ENCODE results near the gene GNAS.
"Not testable (repeated sequence)": the region's sequence is repeated elsewhere in the genome, so short reads cannot be mapped to it uniquely, and the experiment has no call there.

Gene GNAS

DNA sequence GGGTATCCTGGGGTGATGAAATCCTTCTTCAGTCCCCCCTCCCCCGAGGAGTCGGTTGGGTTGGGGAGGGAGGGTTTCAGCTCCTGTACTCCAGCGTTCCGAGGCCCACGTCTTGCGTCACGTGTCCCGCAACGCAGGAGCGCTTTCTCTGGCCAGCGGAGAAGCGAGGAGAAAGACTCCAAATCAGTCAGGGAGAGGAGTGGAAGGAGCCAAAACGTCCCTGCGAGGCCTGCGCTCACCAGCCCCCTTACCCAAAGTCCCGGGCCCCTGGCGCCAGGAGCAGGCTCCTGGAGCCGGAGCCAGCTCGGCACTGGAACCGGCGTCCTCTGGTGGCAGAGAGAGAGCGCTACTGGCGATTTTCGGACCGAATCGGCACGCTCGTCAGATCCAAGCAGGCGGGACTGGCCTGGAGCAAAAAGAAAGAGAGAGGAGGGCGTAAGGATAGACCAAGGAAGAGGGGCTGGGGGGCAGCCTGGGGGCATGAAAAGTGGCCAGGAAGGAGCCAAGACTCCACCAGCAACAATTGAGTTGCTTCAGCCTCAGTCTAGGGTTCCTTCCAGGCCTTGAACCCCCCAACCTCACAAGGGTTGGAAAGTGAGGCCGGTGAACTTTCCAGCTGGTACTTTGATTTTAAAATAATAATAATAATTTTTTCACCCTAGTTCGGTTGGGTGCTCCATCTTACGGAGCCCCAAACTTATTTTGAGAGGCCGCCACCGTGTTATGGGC is at the start of gene GNAS:
GNAS (plus strand) TSS at position 174 of the 729 bp plus-strand sequence.
- no peak for DNase-seq

DNA sequence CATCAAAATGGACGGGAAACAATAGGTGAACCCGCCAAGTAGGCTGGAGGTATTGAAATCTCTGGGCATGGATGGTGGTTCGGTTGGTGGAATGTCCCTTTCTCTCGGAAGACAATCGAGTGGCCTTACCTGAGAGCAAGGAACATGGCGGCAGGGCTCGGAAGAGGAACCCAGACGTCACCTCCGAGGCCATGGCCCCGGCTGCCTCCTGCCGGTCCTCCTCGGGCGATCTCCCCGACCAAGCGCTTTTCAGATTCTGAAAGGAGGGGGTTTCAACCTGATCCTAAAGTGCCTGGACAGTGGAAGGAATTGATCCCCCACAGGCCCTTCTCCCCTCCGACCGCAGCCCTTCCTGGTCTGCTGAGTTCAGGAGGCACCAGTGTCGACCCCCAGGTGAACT is 49.0 kb upstream of the GNAS start:
- DNase-seq = no peak

DNA sequence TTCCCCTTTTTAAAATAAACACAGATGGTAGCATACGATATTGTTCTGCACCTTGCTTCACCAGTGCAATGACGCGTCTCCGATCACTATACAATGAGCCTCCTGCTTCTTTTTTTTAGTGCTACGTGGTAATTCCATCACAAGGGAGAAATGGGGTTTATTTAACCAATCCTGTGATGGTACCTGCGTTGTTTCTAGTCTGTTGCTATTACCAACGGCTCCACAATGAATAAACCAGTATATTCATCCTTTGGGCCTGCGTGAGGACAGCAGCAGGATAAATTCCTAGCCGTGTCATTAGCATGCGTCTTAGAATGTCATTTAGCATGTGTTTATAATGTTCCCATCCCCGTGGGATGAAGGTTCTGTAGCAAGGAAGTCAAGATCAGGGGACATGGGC is 44.7 kb upstream of the GNAS start:
- DNase-seq = no peak

DNA sequence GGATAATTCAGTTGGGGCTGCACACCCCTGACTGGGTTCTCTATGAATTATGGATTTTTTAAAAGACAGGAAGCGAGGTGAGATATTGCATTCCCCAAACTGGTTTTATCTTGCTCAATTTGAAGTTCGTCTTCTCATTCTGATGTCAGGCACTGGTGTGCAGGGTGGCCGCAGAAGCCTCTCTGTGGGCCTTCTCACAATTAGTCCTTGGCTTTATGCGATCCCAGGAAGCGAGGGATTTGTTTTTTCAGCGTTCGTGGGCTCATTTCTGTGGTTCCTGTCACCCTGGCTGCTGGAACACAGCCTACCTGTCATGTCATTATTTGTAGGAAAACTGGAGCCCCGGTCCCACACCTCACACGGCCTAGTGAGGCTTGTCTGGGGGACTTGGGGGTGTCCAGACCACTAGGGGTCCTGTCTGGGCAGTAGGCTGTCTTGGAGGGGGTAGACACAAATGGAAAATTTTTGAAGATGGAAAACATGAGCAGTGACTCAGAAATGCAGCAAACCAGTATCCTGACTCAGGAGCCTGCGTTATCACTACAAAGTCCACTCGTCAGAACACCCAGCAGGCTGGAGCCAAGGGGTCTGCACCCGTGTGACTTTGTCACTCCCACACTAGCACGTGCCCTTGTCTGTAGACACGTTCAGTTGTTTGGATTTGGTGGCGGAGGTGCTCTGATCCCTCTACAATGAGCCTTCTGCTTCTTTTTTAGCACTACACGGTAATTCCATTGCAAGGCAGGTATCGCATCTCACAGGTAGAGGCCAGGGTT is 44.1 kb upstream of the GNAS start:
- DNase-seq = no peak

DNA sequence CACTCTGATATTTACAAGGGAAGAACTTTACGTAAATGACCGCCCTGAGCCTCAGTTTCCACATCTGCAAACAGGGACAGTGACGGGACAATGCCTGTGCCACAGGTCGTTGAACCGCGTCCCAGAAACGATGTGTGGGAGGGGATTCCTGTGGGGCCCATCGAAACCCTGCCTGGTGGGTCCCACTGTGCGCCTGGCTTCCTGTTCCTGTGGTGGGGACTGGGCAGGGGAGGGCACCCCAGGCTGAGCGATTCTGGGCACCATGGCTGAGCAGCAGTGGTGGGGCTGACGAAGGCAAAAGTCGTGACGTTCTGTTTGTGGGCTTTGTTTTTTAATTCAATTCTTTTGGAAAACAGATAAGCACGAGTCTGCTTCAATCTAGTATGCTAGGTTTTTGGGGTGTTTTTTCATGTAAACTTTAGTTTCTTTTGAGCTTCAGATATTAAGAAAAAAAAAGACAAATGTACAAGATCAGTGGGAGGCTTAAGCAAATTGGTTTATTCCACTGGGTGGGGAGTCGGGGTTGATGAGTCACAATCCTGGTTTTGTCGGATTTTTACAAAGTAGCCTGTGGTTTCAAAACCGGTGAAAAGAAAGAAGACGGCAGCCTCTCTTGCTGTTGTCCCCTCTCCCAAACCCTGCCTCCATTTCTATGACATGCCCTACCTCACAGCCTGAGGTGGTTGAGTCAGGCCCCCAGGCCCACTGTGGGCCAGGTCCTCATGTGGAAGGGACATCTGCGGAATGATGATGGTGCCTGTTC is 42.2 kb upstream of the GNAS start:
- no peak for DNase-seq

DNA sequence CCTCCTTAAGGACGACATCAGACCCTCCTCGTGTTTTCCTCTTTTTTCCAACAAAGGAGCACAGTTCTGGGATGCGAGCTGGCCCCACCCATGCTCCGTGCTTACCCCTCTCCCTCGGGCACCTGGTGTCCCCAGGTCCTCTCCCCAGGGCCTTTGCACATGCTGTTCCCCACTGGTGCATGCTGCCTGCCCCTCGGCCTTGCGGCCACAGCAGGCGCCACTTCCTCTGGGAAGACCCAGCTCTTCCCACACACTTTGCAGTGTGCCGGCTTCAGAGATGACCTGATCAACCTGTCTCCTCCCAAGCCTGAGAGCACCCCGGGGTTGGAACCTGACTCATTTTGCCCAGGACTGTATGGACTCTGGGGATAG is 41.7 kb upstream of the GNAS start:
- DNase-seq = no peak

DNA sequence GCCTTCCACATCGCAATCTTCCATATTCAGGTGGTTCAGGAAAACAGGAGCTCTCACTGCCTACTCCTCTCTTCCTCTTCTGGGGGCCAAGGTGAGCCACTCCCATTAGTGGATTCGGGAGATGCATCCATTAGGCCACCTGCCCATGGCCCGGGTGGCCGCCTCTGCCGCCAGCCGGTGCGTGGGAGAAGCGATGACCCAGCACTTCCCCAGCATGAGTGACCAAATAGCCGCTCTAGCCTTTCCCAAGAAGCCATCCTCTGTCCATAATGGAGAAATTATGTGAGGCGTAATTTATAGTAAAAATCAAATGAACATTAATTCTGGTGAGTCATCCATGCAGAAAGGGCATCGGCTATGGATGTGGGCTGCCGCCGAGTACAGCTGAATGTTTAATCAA is 41.2 kb upstream of the GNAS start:
- DNase-seq = no peak

DNA sequence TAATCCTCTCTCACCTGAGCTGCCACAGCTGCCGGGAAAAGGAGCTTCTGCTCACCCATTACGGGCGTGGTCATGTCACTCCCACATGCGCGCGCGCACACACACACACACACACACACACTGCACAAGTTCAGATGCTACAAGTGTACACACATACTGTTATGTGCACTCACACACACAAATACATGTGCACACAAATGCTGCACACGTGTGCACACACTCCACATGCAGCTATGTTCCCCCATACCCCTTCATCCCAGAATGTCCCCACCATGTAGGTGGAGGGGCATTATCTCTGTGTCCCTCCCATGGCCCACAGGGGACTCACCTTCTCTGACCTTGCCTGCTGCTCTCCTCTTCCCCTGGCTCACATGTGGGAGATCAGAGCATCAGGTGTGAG is 39.1 kb upstream of the GNAS start:
- DNase-seq = no peak

DNA sequence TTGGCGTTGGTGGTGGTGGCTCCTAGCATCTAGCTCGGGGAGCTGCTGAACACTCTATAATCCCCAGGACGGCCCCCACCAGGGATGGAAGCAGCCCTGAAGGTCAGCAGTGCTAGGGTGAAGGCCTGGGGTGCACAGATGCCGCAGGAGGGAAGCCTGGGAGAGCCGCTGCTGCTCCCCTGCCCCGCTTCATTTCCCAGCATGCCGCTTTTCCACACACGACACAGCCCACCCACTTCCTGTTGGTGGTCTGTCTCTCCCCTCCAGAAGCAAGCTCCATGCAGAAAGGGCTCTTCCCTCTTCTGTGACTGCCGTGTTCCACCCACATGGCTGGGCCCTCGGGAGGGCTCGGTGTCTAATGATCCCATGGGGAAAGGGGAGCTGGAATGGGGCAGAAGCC is 37.1 kb upstream of the GNAS start:
- DNase-seq = no peak

DNA sequence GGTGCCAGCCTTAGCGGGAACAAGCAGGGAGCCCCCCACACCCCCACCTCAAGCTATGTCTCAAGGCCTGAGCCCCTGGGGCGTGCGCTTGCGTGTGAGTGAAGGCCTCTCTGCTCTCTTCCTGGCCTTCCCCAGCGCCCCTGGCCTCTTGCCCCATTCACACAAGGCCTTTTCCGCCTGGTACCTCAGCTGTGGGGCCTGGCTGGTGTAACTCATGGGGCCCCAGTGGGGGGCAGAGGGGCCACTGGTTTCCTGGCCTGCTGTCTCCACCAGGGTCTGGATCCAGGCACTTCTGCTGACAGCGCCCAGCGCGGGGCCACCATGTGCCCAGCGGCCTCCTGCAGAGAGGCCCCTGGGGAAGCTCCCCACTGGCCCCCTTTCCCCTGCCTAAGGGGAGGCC is 36.5 kb upstream of the GNAS start:
- DNase-seq = no peak

DNA sequence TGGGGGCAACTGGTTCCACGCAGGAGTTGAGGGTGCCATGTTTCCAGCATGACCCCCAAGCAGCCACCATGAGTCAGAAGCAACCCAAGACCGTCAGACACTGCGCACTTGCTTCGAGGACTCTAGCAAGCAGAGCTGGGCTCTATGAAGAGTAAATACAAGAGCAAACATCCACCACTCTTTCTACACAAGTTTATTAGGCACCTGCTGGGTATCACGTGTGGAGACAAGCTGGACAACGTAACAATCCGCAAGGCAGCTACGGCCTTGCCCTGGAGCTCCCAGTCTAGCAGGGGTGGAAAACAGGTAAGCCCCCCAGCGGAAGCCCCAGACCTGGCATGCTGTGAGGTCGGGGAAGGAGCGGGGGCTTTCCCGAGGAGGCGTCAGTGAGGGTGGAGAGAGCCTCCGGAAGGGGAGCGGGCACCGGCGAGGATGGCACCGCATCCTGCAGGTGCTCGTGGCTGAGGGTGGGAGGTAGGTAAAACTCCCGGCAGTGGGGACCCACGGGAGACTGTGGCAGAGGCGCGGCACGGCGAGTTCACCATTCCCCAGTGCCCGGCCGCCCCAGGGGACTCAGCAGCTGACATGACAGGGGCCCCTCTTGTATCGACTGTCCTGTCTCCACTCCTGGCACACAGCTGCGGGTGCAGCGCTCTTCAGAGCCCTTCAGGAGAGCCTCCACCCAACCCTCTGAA is 35.4 kb upstream of the GNAS start:
- no peak for DNase-seq

DNA sequence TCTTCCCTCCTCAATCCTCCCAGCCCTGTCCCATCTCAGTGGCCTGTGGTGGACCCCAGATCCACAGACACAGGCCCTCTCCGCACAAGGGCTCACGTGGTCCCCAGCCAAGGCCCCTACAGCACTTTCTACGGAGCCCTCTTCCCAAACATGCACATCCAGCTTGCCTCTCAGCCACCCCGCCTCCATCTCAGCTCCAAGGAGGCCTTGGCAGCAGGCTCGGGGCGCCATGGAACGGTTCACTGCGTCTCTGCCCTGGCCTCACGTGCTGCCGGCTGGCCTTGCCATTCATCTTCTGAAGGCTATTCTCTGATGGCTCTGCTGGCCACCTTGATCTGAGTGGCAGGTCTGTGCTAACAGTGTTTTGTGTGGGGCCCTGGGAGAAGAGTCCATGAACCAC is 34.8 kb upstream of the GNAS start:
- DNase-seq = no peak

DNA sequence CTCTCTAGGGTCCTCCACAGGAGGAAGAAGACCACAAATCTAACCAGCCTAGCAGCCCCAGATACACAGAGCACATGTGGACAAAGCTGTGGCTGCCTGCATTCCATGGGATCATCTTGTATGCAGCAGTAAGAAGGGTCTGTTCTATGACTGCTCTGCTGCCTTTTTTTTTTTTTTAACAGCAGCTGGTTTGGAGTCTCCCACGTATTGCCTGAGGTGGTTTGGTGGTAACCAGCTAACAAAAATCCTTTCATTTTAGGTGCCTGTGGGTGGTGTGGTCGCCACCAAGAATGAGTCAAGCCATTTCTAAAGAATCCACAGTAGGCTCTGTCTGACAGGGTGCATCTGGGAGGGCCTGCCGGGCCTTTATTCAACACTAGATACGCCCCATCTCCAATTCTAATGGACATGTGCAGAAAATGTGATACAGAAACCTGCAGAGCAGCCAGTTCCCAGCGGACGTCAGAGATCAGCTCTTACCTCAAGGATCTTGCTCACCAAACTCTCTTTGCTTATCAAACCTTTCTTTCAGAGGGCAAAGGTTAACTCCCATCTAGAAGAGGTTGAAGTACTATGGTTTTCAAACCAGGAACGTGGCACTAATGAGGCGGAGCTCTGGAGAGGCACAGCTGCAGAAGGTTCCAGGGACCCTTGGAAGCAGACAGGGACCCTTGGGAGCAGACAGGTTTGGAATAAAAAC is 33.8 kb upstream of the GNAS start:
- no peak for DNase-seq

DNA sequence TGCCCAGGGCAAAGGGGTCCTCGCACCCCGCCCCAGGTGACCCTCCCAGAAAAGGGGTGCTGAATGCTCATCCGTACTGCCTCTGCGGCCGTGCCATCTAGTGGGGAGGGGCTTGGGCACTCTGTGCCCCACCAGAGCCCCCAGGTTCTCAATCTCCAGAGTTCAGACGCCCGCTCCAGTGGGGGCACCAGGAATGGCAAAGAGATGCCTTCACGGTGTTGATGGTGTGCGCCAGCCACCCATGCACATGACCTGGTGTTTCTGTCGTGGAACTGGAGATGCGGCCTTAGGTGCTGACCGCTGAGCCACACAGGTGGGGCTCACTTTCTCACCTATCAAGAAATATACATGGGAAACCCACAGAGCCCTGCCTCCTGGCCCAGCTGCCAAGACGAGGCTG is 32.6 kb upstream of the GNAS start:
- no peak for DNase-seq

DNA sequence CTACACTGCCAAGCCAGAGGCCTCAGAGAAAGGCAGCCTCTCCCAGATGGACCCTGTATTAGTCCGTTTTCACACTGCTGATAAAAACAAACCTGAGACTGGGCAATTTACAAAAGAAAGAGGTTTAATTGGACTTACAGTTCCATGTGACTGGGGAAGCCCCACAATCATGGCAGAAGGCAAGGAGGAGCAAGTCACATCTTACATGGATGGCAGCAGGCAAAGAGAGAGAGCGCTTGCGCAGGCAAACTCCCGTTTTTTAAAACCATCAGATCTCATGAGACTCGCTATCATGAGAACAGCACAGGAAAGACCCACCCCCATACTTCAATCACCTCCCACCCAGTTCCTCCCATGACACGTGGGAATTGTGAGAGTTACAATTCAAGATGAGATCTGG is 32.0 kb upstream of the GNAS start:
- DNase-seq = not testable (repeated sequence)

DNA sequence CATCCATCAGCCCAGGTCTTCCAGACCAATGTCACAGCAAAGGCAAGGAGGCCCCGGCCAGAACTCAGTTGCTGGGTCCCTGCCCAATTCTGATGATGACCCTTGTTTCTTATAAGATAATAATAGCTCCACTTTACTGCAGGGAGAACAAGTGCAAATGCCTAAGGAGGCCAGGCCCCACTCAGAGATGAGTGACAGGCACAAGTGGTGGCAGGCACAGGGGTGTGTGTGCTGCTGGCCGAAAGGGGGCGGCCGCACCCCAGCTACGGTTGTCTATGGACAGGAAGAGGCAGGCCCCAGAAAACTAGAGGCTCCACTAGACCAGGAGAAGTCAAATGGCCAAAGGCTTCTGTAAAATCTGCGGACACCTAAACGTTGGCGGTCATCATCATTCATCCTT is 30.4 kb upstream of the GNAS start:
- DNase-seq = no peak

DNA sequence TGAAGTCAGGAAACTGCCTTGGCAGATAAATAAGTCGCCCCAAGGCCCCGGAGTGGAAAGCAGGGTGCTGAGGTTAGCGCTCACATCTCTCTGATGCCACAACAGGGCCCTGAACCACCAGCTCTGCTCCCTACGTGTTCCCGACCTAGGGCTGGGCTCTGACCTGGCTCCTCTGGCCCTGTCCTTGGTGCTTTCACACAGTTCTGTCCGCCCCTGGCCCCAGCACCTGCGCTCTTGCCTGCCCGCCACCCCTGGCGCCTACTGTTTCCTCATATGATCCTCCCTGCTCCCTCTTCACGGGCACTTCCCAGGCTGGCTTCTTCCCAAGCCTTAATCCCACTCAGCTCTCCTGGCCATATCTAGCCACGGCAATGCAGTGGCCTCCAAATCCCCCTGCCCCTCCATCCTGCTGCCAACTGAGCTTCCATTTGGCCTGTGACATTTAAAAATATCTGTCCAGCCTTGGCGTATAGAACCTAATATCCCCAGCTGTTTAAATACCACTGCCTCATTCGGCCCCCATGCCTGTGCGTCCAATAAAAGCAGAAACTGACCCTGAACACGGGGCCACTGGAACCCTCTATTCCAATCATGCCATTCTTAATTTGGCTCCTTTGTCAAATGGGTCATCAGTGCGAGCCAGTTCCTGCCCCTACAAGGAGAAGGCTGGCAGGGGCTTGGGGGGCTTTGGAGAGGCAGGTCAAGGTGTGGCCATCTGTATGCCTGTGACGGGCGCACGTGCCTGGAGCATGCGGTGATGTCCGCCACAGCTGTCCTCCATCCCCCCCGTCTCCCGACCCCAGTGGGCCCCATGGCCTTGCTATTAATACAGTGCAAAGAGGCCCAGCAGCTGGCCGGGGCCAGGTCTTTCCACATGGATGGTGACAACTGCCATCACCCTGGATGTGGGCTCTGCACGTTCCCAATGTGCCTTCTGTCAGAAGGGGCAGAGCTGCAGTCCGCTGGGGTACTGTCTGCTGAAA is 29.5 kb upstream of the GNAS start:
- DNase-seq = no peak

DNA sequence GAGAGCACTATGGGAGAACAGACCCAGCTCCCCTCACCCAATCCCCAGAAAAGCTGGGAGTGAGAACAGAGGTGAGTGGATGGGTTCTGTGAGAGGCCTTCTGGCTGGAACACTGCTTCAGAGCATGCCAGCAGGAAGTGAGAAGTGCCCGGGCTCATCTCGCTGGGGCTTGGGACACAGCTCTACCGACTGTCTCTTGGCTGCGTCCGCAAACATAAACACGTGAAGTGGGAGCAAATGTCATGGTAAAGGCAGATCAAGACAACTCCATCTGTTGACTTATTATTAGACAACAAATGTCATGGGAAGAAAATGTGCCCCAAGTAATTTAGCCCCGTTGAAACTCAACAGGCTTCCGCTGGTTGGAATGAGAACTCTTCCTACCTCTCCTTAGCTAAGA is 27.7 kb upstream of the GNAS start:
- DNase-seq = no peak

DNA sequence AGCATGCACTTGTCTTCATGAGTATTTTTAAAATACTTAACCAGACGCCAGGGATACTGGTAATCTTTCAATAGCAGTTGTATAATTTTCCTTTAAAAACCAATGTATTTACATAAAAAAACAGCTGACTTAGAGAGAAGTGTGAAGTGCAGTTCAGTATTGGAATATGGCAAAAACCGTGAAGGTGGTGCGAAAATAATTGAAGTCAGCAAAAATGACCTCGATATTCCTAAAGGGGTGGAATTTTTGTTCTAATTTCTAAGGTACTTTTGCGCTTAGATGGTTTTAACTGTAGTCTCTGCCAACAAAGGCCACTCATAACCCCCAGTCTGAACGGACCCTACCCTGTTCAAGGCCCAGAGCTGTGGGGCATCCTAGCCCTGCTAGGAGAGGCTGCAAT is 27.1 kb upstream of the GNAS start:
- DNase-seq = no peak

DNA sequence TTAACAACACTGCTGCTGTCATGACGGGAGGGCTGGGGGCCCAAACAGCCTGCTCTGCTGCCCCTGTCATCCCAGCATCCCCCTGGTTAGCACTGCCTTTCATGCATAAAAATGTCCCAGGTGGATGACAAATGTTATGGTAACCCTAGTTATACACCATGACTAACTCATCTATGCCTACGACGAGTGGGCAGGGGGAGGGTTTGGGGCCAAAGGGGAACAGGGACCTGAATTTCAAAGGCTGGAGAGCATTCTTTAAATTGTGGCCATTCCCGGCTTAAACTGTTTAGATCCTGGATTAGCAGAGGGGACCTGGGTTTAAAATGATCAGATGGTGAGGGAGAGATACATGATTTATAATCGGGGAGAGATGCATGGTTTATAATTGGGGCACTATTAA is 26.2 kb upstream of the GNAS start:
- no peak for DNase-seq

DNA sequence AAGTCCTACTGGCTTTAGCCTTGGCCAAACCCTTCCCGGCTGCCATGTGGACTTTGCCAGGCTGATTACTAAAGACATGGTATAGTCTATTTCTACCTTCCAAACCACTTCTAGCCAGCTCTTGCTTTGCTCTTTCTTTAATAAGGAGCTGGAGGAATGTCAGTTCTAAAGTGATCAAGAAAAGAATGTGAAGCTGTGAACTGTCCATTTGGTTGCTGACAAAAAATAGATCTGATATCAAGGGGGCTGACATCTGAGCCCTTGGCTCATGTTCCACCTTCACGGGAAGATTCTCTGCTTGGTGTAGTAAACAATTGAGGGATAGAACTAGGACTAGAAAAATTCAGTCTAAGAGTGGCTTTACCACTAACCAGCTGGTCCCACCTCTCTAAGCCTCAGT is 24.4 kb upstream of the GNAS start:
- DNase-seq = no peak
